ENCODE measurements around the gene KCNQ2.

GRCh38 chr20:63434599-63435378 is 37.7 kb downstream of the KCNQ2 start:
- TF ChIP-seq CTCF (IDR thresholded peaks at IDR 0.05; ENCODE audit: insufficient read depth, low read depth, low read length), result peak; percentile 58
- no peak for TF ChIP-seq EZH2 (IDR thresholded peaks at IDR 0.05; ENCODE audit: insufficient read depth, low read length)
